HG03280 (cell line): Measurements from ENCODE around the gene TBC1D9.

Experiments
- ATAC-seq: cut with Tn5 transposase; IDR thresholded peaks from one replicate; pipeline ENCODE4 v1.9.1; 2021; ENCODE audit warnings: mild to moderate bottlenecking, moderate library complexity; ENCODE audit not compliant: unreplicated experiment

The TBC1D9 gene

DNA sequence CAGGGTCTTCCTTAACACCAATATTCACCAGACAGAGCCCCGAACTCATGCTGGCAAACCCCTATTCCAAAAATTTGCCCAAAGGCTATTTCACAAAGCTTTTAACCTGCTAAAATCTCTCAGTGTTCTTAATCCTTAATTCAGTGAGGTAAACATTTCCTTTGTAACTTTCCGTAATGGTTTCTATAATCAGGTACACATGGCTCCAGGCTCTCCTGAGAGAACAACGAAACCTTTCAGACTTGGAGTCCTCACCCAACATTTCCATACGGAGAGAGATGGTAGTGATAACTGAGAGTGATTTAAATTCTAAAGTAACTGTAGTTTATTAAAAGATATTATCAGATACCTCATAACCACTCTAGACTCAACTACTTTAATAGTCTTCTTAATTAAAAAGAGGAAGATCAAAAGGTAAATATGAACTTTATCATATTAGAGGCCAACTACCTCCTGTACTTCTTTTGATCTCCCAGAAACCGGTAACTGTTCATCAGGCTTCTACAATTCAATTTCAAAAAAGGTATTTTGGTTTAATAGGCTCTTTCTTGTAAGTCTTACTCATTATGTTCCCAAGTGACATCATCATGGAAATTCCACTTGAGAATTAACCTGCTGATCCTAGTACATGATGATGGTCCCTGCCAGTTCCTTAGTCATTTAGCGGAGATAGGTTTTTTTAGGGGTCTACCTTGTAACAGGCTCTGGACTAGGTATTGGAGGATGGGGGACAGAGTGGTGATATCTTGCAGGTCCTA is 96.1 kb downstream of the TBC1D9 start:
- no peak for ATAC-seq

DNA sequence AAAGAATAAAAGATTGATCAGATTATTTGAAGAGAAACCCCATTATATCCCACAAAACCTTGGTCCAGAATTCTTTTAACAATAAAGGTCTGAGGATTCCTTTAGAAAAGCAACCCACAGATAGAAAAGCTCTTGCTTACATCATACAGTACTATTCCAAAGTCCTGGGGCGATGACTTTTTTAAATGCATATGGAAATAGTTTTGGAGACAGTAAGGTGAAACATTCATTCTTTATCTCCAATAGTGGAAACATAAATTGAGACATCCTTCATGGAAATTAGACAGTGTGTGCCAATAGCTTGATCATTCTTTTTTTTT is 101.7 kb downstream of the TBC1D9 start:
- no peak for ATAC-seq

DNA sequence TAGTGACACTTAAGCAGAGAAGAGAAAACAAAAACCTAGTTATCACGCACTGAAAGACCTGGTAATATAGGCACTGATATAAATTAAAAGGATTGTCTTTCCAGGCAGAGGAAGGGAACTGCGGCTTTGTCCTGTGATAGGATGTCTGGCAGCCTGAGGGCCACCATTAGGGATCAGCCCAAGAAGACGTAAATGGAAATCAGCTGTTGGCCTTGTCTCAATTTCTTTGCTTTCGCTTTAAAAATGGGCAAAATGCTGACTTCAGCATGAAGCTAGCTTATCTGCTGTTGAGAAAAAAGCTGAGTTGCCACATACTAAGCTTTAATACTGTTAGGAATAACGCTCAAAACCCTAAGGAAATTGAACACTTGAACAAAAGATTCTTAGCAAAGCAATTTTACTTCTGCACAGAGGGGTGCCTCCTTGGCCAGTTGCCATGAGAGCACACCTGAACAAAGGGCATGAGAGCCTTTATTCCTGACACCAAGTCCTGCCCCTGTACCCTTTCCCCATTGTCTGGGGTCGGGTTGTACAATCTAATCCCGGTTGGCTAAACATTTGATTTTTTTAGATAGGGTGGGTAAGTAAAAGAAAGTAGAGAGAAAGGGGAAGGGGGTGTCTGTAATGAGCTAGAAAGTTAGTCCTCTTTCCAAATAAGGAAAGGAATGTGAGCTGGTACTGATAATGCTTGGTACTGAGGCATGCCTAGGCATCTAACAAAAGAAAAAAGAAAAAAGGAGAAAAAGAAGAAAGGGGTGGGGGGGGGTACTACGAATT is 102.3 kb downstream of the TBC1D9 start:
- ATAC-seq = no peak

DNA sequence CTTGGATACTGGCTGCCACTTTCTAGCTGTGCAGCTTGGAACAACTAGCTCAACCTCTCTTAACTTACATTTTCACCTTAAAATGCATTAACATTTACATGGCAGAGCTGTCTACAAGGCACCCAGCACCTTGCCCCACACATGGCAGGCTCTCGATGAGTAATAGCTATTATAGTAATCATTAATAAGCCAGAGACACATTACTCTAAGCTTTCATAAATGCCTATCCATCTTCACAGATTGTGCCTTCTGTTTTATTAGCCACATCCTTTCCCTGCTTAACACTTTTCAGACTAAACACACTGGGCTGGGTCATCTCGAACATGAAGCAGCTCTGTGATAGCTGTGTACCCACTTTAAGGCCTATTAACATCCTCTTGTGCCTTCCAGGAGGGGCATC is 103.6 kb downstream of the TBC1D9 start:
- no peak for ATAC-seq

DNA sequence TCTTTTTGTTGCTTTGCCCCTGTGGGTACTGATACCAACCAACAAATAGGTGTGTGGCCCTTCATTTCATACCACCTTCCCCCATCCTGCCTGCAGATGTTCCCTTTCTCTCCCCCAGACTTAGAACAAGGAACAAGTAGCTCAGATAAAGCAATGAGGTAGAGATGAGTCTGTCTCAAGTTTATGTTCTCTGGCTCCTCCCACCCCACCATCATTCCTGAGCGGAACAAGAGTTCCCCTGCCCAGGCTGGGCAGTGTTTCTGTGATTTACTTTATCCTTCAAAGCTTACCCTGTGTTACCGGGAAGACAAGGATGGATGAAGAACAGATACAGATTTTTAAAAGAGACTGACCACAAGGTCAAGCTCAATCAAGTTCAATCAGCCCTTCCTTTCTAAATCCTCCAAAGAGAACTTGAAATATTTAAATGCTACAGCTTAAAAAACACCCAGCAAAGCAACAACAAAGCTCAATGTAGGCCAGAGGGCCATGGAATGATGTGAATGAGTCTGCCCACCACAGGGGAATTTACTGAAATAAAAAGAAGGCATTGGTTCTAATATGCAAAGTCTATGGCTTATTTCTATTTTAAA is 107.4 kb downstream of the TBC1D9 start:
- no peak for ATAC-seq

DNA sequence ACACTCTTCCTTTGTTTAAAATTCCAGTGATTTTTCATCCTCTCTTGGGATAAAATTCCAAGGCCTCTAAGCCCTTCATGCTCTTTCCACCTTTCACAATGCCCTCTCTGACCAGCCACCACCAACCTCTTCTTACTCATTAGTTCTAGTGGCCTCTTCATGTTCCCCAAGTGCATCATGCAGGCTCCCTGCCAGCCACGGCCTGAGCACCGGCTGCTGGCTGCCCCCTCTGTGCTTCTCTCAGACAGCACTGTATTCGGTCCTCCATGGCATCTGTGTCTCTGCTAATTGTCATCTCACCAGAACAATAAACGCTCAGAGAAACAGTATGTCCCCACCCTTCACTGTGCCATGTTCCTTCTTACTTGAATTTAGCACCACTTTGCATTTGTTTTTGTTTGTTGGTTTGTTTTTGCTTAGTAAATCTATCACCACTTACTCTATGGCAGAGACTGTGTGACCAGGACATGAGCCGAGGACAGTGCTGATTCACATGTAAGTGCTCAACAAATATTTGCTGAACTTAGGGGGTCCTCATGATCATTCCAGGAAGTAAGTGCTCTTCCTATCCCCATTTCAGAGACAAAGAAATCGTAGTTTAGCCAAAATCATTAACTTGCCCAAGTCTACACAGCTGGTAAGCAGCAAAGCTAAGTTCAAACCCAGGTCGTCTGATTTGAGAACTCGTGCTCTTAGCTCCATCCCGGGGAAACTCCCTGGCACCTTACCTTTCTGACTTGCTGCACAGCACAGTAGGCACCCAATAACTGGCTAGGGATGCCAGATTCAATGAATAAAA is 110.4 kb downstream of the TBC1D9 start:
- ATAC-seq = no peak

DNA sequence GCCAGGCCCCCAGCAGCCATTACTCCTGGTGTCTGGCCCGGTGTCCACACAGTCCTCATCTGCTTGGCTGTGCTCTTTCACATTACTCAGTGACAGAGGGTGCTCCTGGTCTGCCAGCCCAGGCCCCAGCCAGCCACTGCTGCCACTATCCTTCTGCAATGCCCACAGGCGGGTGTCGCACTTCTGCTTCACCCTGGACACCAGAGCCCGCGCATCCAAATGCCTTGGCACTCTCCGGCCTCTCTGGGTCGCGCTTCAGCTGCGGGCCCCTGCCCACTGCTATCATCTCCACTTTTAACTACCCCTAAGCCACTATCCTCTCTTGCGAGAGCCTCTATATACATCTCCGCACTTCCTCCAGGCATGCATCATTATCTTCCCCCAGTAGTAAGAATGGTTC is 111.0 kb downstream of the TBC1D9 start:
- no peak for ATAC-seq

DNA sequence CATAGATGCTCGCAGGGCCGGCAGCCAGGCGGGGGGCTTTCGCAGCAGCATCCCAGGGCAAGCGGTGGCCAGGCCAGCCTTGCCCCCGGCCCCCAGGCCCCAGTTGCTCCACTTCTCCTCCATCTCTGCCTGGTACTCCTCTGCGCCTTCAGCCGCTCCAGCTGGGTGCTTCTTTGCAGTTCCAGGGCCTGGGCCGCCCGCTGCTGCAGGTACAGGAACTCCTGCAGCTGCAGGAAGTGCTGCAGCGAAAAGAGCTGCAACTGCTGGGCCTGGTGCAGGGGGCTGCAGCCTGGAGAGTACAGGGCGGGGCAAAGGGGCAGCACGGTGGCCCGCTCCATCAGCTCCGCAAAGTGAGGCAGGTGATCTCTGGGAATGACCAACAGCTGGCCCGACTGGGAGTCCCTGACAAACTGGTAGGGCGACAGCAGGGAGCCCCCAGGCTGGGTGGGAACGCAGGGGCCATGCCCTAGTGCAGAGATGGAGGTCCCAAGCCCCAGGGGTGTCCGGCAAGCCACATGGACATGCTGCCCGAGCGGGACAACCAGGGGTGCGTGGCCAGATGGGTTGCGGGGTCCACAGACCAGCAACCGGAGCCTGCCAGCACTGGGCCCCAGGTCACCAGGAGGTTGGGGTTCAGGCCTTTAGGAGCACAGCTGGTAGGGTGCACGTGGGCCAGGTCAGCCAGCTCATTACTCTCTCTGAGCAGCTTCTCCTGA is 111.6 kb downstream of the TBC1D9 start:
- ATAC-seq = no peak

DNA sequence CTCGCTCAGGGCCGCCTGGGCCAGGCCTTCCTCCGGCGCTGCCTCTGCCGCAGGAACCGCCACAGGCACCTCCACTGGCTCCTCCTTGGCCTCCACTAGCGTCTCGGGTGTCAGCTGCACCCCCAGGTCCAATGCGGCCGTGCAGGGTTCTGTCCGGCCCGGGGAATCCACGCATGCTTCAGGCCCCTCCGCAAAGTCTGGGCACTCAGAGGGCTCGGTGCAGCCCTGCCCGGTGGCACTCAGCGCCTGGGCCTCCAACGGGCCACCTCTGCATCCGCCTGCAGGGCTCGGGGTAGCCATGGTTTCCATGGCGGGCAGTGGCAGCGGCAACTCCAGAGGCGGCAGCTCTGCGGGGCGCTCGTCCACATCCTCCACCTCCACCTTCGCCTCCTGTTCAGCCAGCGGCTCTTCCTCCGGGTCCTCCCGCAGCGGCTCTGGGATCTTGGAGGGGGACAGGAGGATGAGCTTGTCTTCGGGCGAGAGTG is 112.6 kb downstream of the TBC1D9 start:
- no peak for ATAC-seq

DNA sequence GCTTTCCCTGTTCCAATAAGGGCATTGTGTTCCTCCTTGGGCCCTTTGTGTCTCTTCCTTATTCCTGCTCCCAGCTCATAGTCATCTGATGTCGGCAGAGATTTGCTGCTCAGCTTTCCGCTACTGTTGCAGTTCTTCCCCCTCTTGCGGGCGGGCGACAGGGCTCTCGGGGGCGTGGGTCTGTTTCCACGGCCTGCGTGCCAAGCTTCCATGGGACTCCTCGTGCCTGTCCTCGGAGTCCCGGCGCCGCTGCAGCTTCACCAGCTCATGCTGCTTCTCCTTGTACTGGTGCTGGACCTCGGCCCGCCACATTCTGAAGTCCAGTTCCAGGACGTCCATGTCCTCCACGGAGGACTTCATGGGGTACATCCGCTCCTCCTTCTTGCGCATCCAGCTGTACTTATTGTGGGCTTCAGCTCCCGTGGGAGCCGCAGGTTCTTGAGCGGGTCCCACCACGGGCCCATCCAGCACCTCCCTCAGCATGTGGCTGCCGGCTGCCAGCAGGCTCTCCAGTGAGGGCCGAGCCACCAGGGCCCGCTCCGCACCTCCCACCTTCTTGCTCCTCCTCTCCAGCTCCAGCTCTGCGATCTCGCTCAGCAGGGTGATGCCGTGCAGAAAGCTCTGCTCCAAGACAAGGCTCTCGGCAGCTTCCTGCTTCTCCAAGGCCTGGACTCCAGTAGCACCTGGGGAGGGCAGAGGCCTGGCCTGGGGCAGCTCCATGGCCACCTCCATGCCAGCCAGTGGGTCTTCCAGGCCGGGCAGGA is 113.3 kb downstream of the TBC1D9 start:
- ATAC-seq = no peak

DNA sequence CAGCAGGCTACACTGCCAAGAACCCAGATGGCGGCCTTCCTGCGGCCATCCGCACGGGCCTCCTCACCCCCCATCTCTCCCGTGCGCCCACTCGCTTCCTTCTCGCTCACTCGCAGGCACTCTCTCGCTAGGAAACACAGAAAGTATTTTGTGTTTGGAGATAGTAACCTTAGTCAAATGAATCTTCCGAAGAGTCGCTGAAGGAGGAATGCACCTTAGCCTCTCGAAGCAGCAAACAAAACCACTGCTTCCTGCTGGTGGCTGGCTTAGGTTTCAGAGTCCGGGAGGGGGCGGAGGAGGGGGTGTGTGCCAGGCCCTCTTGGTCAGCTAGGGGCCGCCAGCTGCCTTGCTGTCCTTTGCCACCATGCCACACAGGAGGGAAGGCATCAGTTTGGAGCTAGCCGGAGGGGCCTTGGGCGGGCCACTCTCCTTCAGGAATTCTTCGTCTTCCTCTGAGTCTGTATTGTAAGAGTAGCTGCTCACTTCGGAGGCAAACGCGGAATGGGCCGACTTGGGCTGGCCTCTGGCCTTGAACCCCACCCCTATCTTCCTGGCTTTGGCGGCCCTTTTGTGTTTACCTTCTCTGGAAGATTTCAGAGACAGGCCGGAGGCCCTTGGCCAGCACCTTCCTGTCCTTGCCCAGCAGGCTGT is 114.3 kb downstream of the TBC1D9 start:
- ATAC-seq = no peak

DNA sequence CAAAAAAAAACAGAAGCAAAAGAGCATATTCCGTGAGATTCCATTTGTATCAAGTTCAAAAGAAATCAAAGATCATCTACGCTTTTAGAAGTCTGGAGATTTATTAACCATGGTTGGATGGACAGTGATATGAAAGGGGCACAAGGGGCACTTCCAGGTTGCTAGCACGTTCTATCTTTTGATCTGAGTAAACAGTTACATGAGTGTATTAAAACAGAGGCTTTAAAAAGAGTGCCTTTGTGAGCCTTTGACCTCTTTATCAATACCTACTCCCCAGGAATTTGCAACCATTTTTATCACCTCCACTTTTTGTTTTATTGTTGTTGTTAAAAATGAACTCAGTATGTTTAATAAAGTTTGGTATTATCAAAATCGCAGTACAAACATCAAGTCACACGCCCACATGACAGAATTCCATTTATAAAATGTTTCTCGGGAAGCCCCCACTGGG is 115.1 kb downstream of the TBC1D9 start:
- no peak for ATAC-seq

DNA sequence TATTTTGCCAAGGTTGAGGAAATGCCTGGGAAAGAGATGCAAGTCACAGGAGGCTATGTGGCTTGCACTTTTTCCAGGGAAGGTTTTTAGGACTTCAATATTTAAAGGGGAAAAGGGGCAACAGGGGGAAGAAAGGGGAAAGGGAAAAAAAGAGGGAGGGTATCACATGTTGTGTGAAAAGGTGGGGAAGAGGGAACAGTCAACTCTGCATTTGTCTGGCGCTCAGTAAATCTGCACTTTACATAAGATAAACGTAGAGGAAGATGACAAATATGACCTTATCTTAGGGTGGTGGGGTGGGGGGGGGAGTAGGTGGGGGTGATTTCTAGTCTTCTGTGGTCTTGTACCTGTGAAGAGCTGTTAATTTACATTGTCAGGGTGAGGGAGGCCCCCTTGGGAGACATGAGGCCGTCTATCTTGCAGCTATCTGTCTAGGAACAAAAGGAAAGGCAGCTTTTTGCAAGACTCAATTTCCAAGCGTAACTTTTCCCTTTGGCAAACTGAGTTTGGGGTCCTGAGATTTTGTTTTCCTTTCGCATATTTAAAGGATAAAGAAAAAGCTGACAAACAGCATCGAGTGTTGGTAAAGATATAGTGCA is 115.9 kb downstream of the TBC1D9 start:
- ATAC-seq = no peak

DNA sequence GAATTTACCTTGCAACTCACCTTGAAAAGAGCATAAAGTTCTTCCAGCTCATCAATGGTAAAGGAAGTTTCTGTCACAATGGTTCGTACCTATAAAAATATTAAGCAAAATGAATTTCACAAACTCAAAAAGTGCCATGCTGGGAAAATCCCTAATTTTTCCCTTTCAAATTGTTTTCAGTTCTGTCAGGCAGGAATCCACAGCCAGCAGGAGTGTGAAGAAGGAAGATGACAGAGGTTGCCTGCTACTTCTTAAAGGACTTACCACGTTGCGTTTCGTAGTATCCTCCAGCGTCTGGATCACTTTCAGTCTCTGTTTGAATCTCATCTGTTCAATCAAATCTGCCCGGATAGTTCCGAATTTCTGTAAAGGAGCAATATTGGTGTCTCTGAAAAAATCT is 117.1 kb downstream of the TBC1D9 start:
- ATAC-seq = no peak

DNA sequence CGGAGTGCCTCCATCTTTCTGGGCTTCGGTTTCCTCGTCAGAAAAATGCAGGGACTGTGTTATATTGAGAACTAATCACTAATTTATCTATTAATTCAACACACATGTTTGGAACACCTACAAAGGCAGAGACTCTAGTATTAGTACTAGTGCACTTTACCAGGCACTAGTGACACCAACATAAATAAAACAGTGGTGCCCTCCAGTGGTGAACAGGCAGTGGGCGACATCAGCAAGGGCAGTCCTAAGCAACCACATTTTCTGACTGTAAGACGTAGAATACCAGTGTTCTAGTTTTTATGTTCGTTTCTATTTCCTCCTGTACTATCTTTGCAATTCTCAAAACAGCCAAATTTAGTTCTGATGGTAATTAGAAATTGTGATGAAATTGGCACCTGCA is 118.3 kb downstream of the TBC1D9 start:
- peak; percentile 86 for ATAC-seq

DNA sequence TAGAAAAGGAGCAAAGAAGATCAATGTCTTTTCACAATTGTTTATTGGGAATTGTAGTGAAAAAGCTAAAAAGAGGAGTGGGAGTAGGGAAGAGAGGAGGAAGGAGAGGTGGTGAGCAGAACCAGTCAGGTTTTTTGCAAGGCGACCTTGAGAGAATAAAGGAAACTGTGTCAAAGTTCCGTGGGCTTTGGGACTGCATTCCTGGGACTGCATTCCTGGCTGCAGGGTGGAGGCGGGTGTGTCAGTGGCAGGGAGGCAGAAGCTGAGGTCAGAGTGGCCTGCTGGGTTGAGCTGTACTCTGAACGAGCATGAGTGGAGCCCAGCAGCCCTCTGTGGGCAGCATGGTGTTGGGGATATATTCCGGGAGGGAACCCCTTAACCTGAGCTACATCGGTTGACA is 120.6 kb downstream of the TBC1D9 start:
- no peak for ATAC-seq

DNA sequence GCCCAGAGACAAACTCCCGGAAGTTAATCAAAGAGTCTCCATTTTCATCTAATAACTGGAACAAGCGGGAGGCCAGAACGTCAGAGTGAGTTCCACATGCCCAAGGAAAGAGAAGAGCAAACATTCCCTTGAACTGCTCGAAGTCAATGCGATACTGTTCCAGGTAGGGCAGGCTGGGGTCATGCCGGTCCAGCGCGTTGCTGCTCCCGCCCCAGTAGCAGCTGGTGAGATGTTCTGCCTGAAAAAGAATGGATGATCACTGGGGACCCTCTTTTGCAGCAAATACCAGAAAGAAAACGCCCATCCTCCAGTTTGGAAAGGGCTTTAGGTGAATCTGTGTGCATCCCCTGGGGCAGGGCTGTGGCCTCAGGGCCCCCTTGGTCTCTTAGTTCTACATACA is 122.2 kb downstream of the TBC1D9 start:
- ATAC-seq = no peak

DNA sequence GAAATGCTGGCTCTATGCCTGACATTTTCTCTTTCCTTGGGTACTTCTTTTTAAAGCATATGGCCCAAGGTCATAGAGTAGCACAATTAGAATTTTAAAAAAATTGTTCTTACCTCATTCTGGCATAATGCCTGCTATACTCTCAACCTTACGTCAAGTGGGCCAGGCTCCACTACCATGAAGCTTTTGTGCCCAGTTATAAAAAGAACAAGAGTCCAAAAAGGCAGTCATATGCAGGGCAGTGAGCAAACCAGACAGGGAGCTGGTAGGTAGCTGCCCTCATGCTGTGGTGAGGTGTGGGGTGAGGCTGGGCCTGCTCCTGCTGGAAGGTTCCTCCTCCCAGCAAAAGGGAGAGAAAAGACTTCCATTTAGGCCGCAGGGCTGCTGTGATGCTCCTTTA is 123.1 kb downstream of the TBC1D9 start:
- no peak for ATAC-seq

DNA sequence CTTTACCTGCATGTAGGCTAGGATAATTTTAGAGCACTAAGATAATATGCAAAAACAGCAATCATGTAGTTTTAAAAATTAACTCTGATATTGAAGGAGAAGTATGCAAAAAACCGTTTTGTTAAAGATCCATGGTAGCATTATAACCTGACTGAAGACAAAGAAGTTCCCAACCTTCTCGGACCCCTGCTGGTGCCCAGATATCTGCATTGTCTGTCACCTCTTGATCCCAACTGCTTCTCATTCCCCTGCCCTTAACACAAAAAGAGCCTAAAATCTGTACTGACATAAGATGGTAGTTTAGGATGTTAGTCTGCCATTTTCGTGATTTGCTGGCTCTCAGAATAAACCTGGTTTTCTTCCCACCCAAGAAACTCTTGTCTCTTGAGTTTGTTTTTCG is 125.9 kb downstream of the TBC1D9 start:
- no peak for ATAC-seq
